Hematopoietic multipotent progenitor cell (in vitro differentiated cells): ENCODE results near the gene NOTCH3. TPM values are rescaled to one million over a fixed set of nuclear protein-coding genes. Genes with fewer than 3 reads are reported as not detected.

Source experiments
- DNase-seq, 3 donors: peaks; one replicate each; pipeline ENCODE4 v3.0.0-alpha.2; 2011 to 2015; ENCODE audit warnings: low read depth in 2 of 3, low spot score in 2 of 3
- total RNA-seq: library from RNA; depleted of rRNA; stranded (reverse); fragments of >200 nt; gene quantifications from one replicate; pipeline ENCODE4 v1.2.3, GENCODE V29; 2012

Gene NOTCH3
- 7.5 TPM for total RNA-seq

DNA sequence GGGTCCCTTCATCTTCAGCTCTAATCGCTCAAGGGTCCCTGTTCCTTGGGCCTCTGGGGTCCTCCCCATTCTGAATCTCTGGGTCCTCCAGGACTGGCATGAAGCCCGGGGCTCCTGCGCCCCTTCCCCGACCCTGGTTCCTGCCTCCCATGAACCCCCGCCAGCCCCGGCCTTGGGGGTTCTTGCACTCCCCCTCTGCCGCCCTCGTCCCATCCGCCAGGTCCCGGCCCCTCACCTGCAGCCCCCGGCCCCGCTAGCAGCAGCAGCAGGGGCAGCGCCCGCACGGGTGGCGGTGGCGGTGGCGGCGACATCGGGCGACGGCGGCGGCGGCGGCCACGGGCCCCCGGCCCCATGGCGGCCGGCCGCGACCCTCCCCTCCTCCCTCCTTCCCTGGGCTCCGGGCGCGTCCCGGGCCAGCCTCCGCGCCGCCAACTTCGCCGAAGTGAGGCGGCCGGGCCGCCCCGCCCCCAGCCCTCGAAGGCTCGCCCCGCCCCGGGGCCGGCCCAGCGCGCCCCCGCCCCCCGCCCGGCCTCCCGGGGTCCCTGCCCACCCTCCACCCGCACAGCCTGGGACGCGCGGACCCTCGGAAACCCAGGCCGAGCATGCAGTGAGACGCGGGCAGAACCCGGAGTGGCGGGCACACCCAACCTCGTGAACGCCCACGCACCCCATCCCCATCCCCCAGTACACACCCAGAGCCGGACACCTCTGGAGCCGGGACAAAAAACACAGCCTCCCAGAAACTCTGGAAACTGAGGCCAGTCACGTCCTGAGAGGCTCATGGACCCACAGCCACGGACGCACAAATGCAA, at the start of gene NOTCH3:
NOTCH3 (minus strand) TSS at position 443 of the 812 bp plus-strand sequence; CDS start at position 353, 90 bp downstream.
- DNase-seq = no peak

DNA sequence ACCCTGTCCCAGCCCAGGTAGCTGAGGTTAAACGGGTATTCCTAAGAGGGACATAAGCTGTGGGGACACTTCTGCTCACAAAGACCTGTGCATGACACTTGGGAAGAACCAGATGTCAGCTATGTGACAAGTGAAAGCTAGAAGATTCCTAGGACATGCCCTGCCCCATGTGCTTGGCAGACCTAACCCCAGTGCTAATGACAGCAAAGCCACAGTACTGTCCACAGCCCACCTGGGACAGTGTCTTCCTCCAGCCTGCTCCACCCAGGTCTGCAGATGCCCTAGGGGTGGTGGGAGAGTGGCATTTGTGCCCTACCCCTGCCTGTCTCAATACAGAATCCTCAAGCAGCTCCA, 49.8 kb upstream of the NOTCH3 start:
- no peak for DNase-seq

- no peak for DNase-seq
Measured at GRCh38 chr19:15249972-15250639, 49.3 kb upstream of the NOTCH3 start.

DNA sequence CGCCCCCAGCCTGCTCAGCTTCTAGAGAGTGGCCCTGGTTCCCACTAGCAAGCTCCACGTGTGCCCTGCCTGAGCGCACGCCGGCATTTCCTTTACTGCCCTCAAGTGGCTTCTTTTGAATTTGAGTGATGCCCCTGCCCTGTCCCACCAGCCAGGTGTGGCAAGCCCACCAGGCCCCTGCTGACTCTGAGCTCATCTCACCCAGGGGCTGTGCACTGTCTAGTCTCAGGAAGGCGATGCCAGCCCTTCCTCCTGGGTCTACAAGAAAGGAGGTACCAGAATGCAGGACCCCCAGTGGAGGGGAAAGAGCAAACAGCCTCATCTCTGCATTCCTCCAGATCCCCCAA, 48.7 kb upstream of the NOTCH3 start:
- DNase-seq = no peak

- no peak for DNase-seq
Measured at GRCh38 chr19:15248648-15249527, 48.1 kb upstream of the NOTCH3 start.

DNA sequence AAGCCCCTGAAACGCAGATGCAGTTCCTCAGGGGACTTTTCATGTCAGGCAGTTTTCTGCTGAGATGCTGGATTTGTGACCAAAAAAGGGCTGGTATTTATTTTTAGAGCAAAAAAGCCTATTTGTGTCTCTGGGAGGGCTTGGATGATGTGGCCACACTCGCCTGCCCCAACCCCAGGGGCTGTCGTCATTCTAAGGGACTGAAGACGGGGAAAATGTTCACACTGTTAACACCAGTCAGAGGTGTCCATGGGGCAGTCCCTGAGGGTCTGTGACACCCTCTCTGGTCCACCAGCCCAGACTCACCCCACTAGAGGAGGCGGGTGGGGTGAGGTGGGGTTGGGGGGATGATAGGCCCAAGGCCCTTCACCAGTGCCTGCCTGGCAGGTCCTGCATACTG, 47.3 kb upstream of the NOTCH3 start:
- DNase-seq = no peak

DNA sequence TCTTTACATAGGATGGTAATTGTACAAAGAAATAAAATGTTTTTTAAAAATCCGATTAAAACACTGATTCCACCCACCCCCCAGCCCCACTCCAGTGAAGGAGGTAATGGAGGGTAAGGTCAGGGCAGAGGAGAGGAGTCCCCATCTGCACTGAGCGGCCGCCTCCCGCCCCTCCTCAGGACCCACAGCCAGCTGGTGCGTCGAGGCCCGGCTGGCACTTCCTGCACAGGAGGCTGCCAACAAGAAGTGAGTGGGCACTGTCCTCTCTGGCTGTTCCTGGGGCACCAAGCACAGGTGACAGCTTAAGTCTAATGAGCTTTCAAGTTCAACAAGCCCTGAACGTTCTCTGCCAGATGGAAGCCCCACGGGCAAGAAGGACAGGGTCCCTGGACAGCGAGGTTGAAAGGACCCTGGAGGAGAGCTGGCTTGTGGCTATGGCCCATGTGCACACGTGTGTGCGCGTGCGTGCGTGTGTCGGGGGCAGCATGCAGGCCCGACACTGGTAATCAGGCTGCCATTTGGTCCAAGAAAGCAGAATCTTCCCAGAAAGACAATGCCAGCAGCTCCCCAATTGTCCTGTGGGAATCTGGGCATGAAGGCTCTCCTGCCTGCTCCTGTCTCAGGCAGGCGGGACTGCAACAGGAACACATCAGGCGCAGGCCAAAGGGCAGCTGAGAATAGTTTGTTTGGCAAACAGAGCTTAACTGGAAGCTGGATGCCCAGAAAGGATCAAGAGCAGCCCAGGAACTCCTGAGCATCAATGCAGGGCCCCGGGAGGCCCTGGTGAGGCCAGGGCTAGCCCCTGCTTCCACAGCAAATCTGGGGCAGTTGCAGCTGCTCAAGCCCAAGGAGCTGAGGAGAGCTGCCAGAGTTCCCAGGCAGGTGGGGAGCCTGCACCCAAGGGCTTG, 46.6 kb upstream of the NOTCH3 start:
- no peak for DNase-seq

GRCh38 chr19:15246198-15246481, 45.3 kb upstream of the NOTCH3 start:
- DNase-seq = no peak

DNA sequence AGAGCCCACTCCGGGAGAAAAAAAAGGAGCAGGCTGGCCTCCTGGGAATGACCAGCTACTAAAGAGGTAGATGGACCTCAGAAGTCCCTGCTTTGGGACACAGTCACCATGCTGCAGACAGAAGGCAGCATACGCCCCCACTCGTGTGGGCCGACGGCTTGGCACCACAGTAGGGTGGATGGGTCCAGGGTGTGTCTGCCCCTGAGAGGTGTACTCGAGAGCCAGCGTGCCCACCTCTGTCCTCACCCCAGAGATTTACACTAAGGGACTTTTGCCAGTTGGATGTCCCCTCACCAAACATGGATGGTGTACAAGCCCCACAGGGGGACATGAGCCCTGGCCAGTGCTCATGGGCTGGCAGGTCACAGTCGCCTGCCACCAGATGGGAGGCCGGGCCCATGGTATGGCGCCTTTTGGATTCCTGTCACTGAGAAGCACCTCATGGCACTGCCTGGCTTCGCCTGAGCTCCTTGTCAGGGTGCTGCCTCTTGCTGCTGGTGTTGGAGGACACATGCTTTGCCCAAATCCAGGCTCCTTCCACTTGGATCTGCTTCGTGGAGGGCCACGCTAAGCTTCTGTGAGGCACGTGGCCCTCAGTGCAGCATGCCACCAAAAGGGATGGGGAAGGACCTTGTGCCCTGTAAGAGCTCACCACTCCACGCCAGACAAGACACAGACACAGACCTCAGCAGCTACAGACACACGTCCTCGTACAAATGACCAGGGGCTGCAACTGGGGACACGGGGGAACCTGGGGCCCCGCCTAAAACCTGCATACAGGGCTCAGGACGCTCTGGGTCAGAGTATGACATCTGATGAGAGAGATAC, 44.8 kb upstream of the NOTCH3 start:
- DNase-seq = no peak

DNA sequence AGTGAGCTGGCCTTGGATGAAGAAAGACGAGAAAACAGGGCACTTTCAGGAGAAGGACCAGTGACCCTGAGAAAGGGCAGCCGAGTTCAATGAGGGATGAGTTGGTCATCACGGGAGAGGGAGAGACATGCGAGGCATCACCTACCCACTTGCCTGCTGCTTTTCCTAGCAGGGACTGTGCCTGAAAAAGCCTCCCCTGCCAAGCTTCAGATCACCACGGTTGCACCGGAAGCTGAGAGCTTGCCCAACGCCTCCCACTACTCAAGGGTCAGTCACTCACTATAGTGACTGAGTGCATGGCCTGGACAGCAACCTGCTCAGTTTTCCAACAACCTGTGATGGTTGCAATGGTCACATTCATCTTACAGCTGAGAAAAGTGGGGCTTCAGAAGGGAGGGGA, 44.0 kb upstream of the NOTCH3 start:
- no peak for DNase-seq

- DNase-seq = no peak
Measured at GRCh38 chr19:15244106-15244803, 43.5 kb upstream of the NOTCH3 start.

GRCh38 chr19:15243236-15243957, 42.6 kb upstream of the NOTCH3 start:
- no peak for DNase-seq

- no peak for DNase-seq
Measured at GRCh38 chr19:15241259-15241910, 40.6 kb upstream of the NOTCH3 start.

GRCh38 chr19:15240515-15240914, 39.7 kb upstream of the NOTCH3 start:
- no peak for DNase-seq

DNA sequence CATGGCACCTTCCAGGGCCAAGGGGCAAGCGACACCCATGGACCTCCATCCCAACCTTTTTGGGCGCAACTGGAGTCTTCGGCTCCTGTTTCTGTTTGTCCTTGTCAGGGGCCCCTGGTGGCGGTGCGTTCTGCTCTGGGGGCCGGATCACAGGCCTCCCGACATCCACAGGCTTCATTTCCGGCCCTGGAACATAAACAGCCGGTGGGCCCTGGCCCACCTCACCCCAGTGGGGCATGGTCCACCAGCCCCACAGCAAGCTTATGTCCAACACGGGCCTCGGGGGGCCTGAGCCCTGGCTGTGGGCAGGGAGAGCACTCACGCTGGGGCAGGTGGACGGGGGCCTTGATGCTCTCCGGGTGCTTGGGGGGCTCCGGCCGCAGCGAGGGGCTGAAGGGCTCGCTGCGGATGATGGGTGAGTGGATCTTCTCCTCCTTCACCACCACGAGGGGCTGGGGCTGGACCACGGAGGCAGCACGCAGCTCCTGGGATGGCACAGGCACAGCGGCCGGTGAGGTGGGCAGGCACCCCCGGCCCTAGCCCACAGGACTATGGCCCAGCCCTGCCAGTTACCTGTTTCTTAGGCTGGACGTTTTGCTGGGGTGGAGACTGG, 38.6 kb upstream of the NOTCH3 start:
- no peak for DNase-seq

- no peak for DNase-seq
Measured at GRCh38 chr19:15238639-15239155, 37.9 kb upstream of the NOTCH3 start.
